ENCODE results near the gene ADAMTSL1.

The ADAMTSL1 gene

GRCh38 chr9:18616976-18617375, 143.0 kb downstream of the ADAMTSL1 start:
- POLR2A ChIA-PET, result no interaction called here
- CTCF ChIA-PET, result no interaction called here
- DNase-seq (ENCODE audit: extremely low spot score), result no peak
- TF ChIP-seq ZNF384 (IDR thresholded peaks at IDR 0.05) (no peak), L3MBTL2 (conservative IDR thresholded peaks at IDR 0.05) (no peak), FOXA1 (IDR thresholded peaks at IDR 0.05) (no peak), TARDBP (IDR thresholded peaks at IDR 0.05) (no peak), BHLHE40 (IDR thresholded peaks at IDR 0.05; ENCODE audit: borderline replicate concordance) (no peak), SUZ12 (IDR thresholded peaks at IDR 0.05) (no peak), ARNT (IDR thresholded peaks at IDR 0.05) (no peak), CTBP1 (IDR thresholded peaks at IDR 0.05; ENCODE audit: borderline replicate concordance) (no peak), LEF1 (IDR thresholded peaks at IDR 0.05; ENCODE audit: borderline replicate concordance) (no peak)

GRCh38 chr9:18617759-18618158, 143.8 kb downstream of the ADAMTSL1 start:
- POLR2A ChIA-PET, result no interaction called here
- DNase-seq (ENCODE audit: extremely low spot score), result no peak
- TF ChIP-seq SP1 (IDR thresholded peaks at IDR 0.05) (no peak), NFRKB (IDR thresholded peaks at IDR 0.05) (no peak), LEF1 (IDR thresholded peaks at IDR 0.05; ENCODE audit: borderline replicate concordance) (no peak), L3MBTL2 (conservative IDR thresholded peaks at IDR 0.05) (no peak), ELF4 (IDR thresholded peaks at IDR 0.05) (no peak), SUZ12 (IDR thresholded peaks at IDR 0.05) (no peak), HDGF (IDR thresholded peaks at IDR 0.05; ENCODE audit: borderline replicate concordance) (no peak), FOXK2 (IDR thresholded peaks at IDR 0.05) (no peak), CTBP1 (IDR thresholded peaks at IDR 0.05; ENCODE audit: borderline replicate concordance) (no peak), ARNT (IDR thresholded peaks at IDR 0.05) (no peak), PKNOX1 (IDR thresholded peaks at IDR 0.05) (no peak), FOXM1 (IDR thresholded peaks at IDR 0.05; ENCODE audit: borderline replicate concordance) (no peak), ZNF384 (IDR thresholded peaks at IDR 0.05) (no peak), FOXA1 (IDR thresholded peaks at IDR 0.05) (no peak)
- CTCF ChIA-PET, result no interaction called here

- CTCF ChIA-PET, result no interaction called here
Observed at GRCh38 chr9:18618862-18619261, 144.9 kb downstream of the ADAMTSL1 start.

GRCh38 chr9:18622186-18622836, 148.4 kb downstream of the ADAMTSL1 start:
- no peak for DNase-seq (ENCODE audit: extremely low spot score)
- TF ChIP-seq FOXM1 (IDR thresholded peaks at IDR 0.05; ENCODE audit: borderline replicate concordance) (no peak), TARDBP (IDR thresholded peaks at IDR 0.05) (no peak), SP1 (IDR thresholded peaks at IDR 0.05) (no peak), HDGF (IDR thresholded peaks at IDR 0.05; ENCODE audit: borderline replicate concordance) (no peak), NFRKB (IDR thresholded peaks at IDR 0.05) (no peak)
- CTCF ChIA-PET, result interaction anchor here (0.7 kb wide), 1 partner anchor 579 kb away, joined by 3 read pairs; no protein-coding TSS in a partner anchor
- POLR2A ChIA-PET, result no interaction called here

More at GRCh38 chr9:18618862-18619261, 144.9 kb downstream of the ADAMTSL1 start:
- TF ChIP-seq ZNF384 (IDR thresholded peaks at IDR 0.05) (no peak), SP1 (IDR thresholded peaks at IDR 0.05) (no peak), FOXA1 (IDR thresholded peaks at IDR 0.05) (no peak), FOXM1 (IDR thresholded peaks at IDR 0.05; ENCODE audit: borderline replicate concordance) (no peak), CTBP1 (IDR thresholded peaks at IDR 0.05; ENCODE audit: borderline replicate concordance) (no peak), FOXK2 (IDR thresholded peaks at IDR 0.05) (no peak), PKNOX1 (IDR thresholded peaks at IDR 0.05) (no peak), LEF1 (IDR thresholded peaks at IDR 0.05; ENCODE audit: borderline replicate concordance) (no peak), NFRKB (IDR thresholded peaks at IDR 0.05) (no peak), HDGF (IDR thresholded peaks at IDR 0.05; ENCODE audit: borderline replicate concordance) (no peak)
- POLR2A ChIA-PET, result no interaction called here
- no peak for DNase-seq (ENCODE audit: extremely low spot score)

GRCh38 chr9:18623221-18624079, 149.5 kb downstream of the ADAMTSL1 start:
- POLR2A ChIA-PET, result no interaction called here
- DNase-seq (ENCODE audit: extremely low spot score), result no peak
- TF ChIP-seq HDGF (IDR thresholded peaks at IDR 0.05; ENCODE audit: borderline replicate concordance) (no peak), L3MBTL2 (conservative IDR thresholded peaks at IDR 0.05) (no peak), SP1 (IDR thresholded peaks at IDR 0.05) (no peak), ARNT (IDR thresholded peaks at IDR 0.05) (no peak), LEF1 (IDR thresholded peaks at IDR 0.05; ENCODE audit: borderline replicate concordance) (no peak), FOXM1 (IDR thresholded peaks at IDR 0.05; ENCODE audit: borderline replicate concordance) (no peak), ELF4 (IDR thresholded peaks at IDR 0.05) (no peak), ZNF384 (IDR thresholded peaks at IDR 0.05) (no peak)
- CTCF ChIA-PET, result no interaction called here

- DNase-seq (ENCODE audit: extremely low spot score), result no peak
- ChIA-PET POLR2A (no interaction called here), CTCF (no interaction called here)
Observed at GRCh38 chr9:18626046-18626698, 152.2 kb downstream of the ADAMTSL1 start.

More at GRCh38 chr9:18626046-18626698, 152.2 kb downstream of the ADAMTSL1 start:
- no peak for TF ChIP-seq ZNF384 (IDR thresholded peaks at IDR 0.05)
- no peak for TF ChIP-seq FOXA1 (IDR thresholded peaks at IDR 0.05)
- TF ChIP-seq SP1 (IDR thresholded peaks at IDR 0.05), result no peak
- no peak for TF ChIP-seq BHLHE40 (IDR thresholded peaks at IDR 0.05; ENCODE audit: borderline replicate concordance)
- TF ChIP-seq SUZ12 (IDR thresholded peaks at IDR 0.05), result no peak
- TF ChIP-seq ELF4 (IDR thresholded peaks at IDR 0.05), result no peak
- no peak for TF ChIP-seq ARNT (IDR thresholded peaks at IDR 0.05)

Measured in HEK293T (cell line).